Lung (tissue), 12 donors: ENCODE results near the gene SIMC1. TPM values are rescaled to one million over a fixed set of nuclear protein-coding genes. Genes with fewer than 3 reads are reported as not detected.

Experiments
- ATAC-seq: fragments of 200-7000 bp; cut with Tn5 transposase; one replicate; pipeline ENCODE4 v1.9.1; 2020; ENCODE audit warnings: moderate number of reproducible peaks; ENCODE audit not compliant: insufficient read depth, low FRiP score
- DNase-seq, 3 donors: peaks; one replicate each; pipeline ENCODE4 v3.0.0-alpha.2; 2013 to 2017
- H3K27ac ChIP-seq, 2 donors: one replicate each; pipeline ENCODE4 v1.5.1; 2013; ENCODE audit warnings: mild to moderate bottlenecking in 2 of 2, moderate library complexity in 2 of 2, control low read depth in 1 of 2, inconsistent platforms in 1 of 2, low read depth in 1 of 2, low read length in 1 of 2
- H3K27me3 ChIP-seq, 3 donors: one replicate each; pipeline ENCODE4 v1.5.1; 2013; ENCODE audit warnings: low read length in 2 of 3; ENCODE audit not compliant: control insufficient read depth in 3 of 3, insufficient read depth in 3 of 3
- H3K36me3 ChIP-seq, 4 donors: one replicate each; pipeline ENCODE4 v1.5.1; 2013; ENCODE audit warnings: low read length in 4 of 4, mild to moderate bottlenecking in 1 of 4, moderate library complexity in 1 of 4; ENCODE audit not compliant: control insufficient read depth in 4 of 4, insufficient read depth in 4 of 4
- H3K4me1 ChIP-seq, 5 donors: one replicate each; pipeline ENCODE4 v1.5.1; 2013; ENCODE audit warnings: low read length in 5 of 5, mild to moderate bottlenecking in 2 of 5, moderate library complexity in 1 of 5; ENCODE audit not compliant: control insufficient read depth in 5 of 5, insufficient read depth in 5 of 5
- H3K4me3 ChIP-seq: one replicate; pipeline ENCODE4 v1.5.1; 2013; ENCODE audit warnings: mild to moderate bottlenecking, control low read depth, moderate library complexity
- H3K9ac ChIP-seq, 2 donors: one replicate each; pipeline ENCODE4 v1.5.1; 2013; ENCODE audit warnings: low read length in 2 of 2, control low read depth in 1 of 2; ENCODE audit not compliant: insufficient read depth in 1 of 2
- H3K9me3 ChIP-seq, 4 donors: one replicate each; pipeline ENCODE4 v1.5.1; 2013; ENCODE audit warnings: low read length in 3 of 4, mild to moderate bottlenecking in 1 of 4, moderate library complexity in 1 of 4; ENCODE audit not compliant: control insufficient read depth in 4 of 4, insufficient read depth in 3 of 4
- WGBS, 2 donors: extraction: QIAGEN DNeasy Blood & Tissue Kit; methylation state at CpG; one replicate each; pipeline ENCODE4 v1.1.7; 2013; 5-methylcytosine and 5-hydroxymethylcytosine counted together
- polyA plus RNA-seq, 2 donors: library from polyadenylated mRNA; stranded (reverse); fragments of 200-250 nt; gene quantifications; one replicate each; pipeline ENCODE4 v1.2.1, GENCODE V29; 2013
- total RNA-seq, 2 donors: library from RNA; depleted of rRNA in 1 of 2; stranded (reverse); fragments of >200 nt in 1 of 2; gene quantifications; one replicate each; pipeline ENCODE4 v1.2.1, GENCODE V29; 2014 to 2021
- TF ChIP-seq, protein P1 (sequence below): IDR thresholded peaks from 2 replicates; pipeline ENCODE4 v1.5.1; 2012; ENCODE audit warnings: mild to moderate bottlenecking; ENCODE audit errors: control extremely low read depth, extremely low read depth
- donor health status: control.
- donor health status: control.
- donor health status: Bipolar disorder and iron deficiency.
- donor health status: healthy.
- donor health status: DM: yes; HTN: yes; CAD: no.

The SIMC1 gene
- total and polyA plus RNA-seq, 4 donors = 3.7 to 20.9 (median 8.7) TPM

DNA sequence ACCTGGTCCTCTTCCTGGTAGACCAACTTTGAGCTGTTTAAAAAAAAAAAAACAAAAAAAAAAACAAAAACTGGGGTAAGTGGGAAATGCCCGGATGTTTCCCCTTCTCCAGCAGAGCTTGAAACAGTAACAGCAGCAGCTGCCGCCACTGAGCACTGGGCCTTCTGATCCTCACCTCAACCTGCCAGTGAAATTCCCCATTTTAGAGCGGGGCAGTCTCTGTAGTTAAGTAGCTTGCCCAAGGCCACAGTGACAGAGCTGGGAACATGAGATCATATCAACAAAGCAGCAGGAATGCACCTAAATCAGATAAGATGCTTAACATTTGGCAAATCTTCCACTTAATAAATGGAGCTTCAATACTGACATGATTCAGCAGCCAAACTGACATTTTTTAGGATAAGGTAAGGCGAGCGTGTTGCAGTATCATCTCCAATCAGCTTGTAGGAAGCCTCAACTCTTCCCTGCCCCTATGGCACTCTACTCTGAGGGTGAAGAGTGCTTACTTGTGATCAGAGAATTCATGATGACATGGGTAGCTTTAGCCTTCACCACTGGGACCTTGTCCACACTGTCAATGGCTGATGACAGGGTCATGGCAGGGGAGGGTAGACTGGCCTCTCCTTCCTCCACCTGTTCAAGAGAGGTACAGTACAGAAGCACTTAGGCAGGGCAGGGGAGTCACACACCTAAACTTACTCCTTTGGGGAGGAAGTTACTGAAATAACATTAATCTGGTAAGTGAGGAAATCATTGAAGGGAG lies 114.1 kb downstream of the SIMC1 start:
- peaks cover 34 to 62% (median 45%) of the 10 kb centered on the region in 4 donors for H3K36me3 ChIP-seq
- DNase-seq (no peak), ATAC-seq (no peak)
- no peak overlapping the region for H3K9ac ChIP-seq
- 92 to 97% methylated on average over 5 of the region's 5 CpGs for WGBS, 2 donors
- no peaks in the 10 kb centered on the region for H3K27me3 ChIP-seq
- H3K4me1 ChIP-seq = peaks cover 0 to 10% (median 0%) of the 10 kb centered on the region in 5 donors
- H3K9me3 ChIP-seq = no peaks in the 10 kb centered on the region
- H3K27ac ChIP-seq = no peak overlapping the region
- TF ChIP-seq, protein P1, sequence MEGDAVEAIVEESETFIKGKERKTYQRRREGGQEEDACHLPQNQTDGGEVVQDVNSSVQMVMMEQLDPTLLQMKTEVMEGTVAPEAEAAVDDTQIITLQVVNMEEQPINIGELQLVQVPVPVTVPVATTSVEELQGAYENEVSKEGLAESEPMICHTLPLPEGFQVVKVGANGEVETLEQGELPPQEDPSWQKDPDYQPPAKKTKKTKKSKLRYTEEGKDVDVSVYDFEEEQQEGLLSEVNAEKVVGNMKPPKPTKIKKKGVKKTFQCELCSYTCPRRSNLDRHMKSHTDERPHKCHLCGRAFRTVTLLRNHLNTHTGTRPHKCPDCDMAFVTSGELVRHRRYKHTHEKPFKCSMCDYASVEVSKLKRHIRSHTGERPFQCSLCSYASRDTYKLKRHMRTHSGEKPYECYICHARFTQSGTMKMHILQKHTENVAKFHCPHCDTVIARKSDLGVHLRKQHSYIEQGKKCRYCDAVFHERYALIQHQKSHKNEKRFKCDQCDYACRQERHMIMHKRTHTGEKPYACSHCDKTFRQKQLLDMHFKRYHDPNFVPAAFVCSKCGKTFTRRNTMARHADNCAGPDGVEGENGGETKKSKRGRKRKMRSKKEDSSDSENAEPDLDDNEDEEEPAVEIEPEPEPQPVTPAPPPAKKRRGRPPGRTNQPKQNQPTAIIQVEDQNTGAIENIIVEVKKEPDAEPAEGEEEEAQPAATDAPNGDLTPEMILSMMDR = no peak
- no peak overlapping the region for H3K4me3 ChIP-seq

DNA sequence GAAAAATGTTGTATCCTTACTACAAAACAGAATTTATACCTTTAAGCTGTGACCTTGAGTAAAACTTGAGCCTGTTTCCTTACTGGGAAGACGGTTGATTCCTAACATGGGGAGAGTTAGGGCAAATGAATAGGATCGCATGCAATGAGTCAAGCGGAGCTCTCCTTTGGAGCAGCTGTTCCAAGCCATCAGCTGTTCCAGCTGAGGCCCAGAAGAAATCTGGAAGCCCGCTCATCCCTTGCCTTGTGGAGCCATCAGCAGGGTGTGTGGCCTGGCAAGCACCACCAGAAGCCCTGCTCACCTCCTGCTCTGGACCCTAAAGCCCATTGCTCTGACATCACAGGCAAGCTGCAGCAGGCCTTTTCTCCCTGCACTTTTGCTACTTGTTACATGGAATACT lies 115.3 kb downstream of the SIMC1 start:
- Histone ChIP-seq H3K9me3 (no peaks in the 10 kb centered on the region), H3K4me3 (no peak overlapping the region), H3K27me3 (no peaks in the 10 kb centered on the region), H3K36me3 (peaks cover 24 to 56% (median 39%) of the 10 kb centered on the region in 4 donors), H3K27ac (no peak overlapping the region), H3K4me1 (peaks cover 0 to 10% (median 0%) of the 10 kb centered on the region in 5 donors), H3K9ac (no peak overlapping the region)
- ATAC-seq (no peak), DNase-seq (no peak)
- 93% methylated on average over 4 of the region's 4 CpGs for WGBS, 2 donors
- TF ChIP-seq, protein P1 = no peak

DNA sequence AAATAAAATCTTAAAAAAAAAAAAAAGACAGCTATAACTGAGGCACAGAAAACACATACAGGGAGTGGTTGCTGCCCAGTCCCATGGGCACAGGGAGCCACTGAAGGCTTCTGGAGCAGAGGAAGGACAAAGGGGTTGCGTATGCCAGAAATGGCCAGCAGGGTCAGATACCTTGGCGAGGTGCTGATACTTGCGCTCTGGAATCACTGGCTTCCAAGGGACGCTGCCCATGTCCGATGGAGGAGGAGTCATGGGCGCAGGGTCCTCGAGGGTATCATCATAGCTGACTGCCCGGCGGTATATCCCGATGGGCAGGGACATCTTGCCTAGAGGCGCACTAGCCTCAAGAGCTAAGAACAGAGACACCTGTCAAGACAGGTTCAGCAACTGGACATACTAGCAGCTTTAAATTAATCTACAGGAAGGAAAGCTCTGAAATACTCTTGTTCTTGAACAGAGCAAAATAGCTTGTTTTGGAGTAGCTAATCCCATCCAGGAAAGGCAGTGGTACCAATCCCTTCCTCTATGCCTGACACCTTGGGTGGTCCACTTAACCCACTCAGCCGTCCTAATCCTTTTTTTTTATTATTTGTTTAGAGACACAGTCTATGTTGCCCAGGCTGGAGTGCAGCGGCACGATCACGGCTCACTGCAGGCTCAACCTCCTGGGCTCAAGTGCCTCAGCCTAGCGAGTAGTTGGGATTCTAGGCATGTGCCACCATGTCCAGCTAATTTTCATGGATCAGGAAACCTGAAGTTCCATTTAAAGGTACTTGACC lies 117.4 kb downstream of the SIMC1 start:
- Histone ChIP-seq H3K27me3 (no peaks in the 10 kb centered on the region), H3K36me3 (peaks cover 14 to 40% (median 25%) of the 10 kb centered on the region in 4 donors), H3K4me1 (peaks cover 0 to 7% (median 2%) of the 10 kb centered on the region in 5 donors), H3K27ac (no peak overlapping the region), H3K4me3 (no peak overlapping the region), H3K9ac (no peak overlapping the region), H3K9me3 (no peaks in the 10 kb centered on the region)
- 89 to 93% methylated on average over 16 of the region's 16 CpGs for WGBS, 2 donors
- DNase-seq (no peak), ATAC-seq (no peak)
- TF ChIP-seq, protein P1 = no peak
